GM19193 (cell line): Measurements from ENCODE around the gene TEX19.

ENCODE experiments used
- POLR2A ChIP-seq: IDR thresholded peaks from 4 replicates; pipeline ENCODE4 v1.6.1; 2011; ENCODE audit not compliant: insufficient read depth, insufficient read length; ENCODE audit errors: extremely low read depth

The TEX19 gene

DNA sequence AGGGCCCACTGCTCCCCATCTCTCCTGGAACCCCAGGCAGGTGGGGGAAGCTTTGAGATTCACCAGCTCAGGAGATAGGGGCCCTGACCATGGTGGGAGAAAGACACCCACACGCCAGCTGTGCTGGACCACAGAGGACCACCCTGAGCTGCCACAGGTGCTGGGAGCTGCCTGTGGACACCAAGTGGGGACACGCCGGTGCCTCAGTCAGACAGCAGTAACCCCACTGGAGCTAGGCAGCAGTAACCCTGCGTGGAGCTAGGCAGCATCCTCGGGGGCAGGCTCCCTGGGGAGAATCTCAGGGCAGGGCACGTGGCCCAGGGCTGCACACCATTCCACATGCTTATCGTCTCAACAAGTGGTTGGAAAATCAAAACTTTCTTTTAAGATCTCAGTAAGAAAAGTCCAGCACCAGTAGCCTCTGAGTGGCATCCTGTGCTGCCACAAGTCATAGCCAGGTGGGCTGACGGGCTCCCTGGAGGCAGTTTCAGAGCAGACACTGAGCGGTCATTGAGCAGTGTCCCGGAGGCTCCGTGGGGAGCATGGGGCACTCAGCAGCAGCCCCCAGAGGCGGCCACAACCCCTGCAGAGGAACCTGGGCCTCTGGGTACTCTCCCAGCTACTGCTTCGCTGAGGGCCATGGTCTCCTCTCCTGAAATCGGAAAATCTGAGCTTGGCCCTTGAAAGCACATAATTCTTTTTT lies 51.1 kb downstream of the TEX19 start:
- TF ChIP-seq POLR2A = no peak

DNA sequence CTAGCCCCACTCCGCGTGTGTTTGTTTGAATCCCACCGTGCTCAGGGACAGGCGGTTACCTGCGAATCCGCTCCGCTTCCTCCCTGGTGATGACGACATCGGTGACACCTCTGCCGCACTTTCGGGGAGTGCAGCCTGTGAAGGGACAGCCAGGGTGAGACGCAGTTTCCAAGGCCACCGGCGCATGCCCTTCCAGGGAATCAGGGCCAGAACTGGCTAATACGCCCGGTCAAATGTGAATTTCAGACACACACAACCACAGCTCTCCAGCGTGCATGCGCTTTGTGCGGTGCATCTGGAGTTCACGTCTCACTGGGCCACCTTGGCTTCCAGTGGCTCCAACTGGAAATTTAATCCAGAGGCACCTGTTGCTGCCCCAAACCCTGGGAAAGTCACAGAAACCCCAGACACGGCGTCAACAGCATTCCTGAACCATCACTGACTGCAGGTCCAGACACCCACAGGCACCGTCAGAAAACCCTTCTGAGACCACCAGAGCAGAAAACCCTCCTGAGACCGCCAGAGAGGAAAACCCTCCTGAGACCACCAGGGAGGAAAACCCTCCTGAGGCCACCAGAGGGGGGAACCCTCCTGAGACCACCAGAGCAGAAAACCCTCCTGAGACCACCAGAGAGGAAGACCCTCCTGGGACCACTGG lies 52.5 kb downstream of the TEX19 start:
- no peak for TF ChIP-seq POLR2A

- no peak for TF ChIP-seq POLR2A
Measured at GRCh38 chr17:82412535-82413520, 53.8 kb downstream of the TEX19 start.
